ENCODE measurements around the gene CCDC73.

- TF ChIP-seq EZH2 (IDR thresholded peaks at IDR 0.05; ENCODE audit: borderline replicate concordance, insufficient read depth, low read depth, low read length, poor library complexity, severe bottlenecking), result no peak
- TF ChIP-seq, protein P1, sequence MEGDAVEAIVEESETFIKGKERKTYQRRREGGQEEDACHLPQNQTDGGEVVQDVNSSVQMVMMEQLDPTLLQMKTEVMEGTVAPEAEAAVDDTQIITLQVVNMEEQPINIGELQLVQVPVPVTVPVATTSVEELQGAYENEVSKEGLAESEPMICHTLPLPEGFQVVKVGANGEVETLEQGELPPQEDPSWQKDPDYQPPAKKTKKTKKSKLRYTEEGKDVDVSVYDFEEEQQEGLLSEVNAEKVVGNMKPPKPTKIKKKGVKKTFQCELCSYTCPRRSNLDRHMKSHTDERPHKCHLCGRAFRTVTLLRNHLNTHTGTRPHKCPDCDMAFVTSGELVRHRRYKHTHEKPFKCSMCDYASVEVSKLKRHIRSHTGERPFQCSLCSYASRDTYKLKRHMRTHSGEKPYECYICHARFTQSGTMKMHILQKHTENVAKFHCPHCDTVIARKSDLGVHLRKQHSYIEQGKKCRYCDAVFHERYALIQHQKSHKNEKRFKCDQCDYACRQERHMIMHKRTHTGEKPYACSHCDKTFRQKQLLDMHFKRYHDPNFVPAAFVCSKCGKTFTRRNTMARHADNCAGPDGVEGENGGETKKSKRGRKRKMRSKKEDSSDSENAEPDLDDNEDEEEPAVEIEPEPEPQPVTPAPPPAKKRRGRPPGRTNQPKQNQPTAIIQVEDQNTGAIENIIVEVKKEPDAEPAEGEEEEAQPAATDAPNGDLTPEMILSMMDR (IDR thresholded peaks at IDR 0.05), result no peak
Observed at GRCh38 chr11:32566517-32566916, 227.9 kb downstream of the CCDC73 start.

All from B cell (primary cell).